ENCODE measurements around the gene TTC39C.
A peak's percentile ranks its signal among the peaks of the same experiment; 100 is the strongest.
"Not testable (repeated sequence)": the region's sequence is repeated elsewhere in the genome, so short reads cannot be mapped to it uniquely, and the experiment has no call there.

Gene TTC39C

GRCh38 chr18:24138789-24139616 lies 124.4 kb downstream of the TTC39C start, which contains the start of gene CABYR:
TSS of gene CABYR (plus strand) at chr18:24139062. CDS start at chr18:24143115, 4,053 bp downstream.
- peak; percentile 70 for DNase-seq

DNA sequence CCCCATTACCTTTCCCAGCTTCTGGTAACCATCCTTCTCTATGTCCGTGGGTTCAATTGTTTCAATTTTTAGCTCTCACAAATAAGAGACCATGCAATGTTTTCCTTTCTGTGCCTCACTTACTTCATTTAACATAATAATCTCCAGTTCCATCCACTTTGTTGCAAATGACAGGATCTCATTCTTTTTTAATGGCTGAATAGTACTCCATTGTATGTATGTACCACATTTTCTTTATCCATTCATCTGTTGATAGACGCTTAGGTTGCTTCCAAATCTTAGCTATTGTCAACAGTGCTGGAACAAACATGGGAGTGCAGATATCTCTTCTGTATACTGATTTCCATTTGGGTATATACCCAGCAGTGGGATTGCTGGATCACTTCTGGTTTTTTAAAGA lies 126.1 kb downstream of the TTC39C start:
- no peak for DNase-seq

DNA sequence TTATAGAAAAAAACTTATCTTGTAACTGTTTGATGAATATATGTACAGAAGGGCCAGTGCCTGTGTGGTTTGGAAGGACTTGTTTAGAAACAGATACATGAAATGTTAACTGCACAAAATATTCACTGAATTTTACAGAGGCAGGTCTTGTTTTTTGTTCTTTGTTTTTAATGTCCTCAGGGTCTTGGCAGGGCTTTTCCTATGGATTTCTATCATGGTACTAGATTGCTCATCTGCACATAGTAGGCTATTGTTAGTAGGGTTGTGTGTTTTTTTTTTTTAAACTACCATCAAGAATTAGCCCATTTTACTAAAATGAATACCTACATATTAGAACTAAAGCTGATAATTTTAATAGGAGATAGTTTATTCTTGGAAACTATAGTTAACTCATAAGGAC lies 127.8 kb downstream of the TTC39C start:
- DNase-seq, result no peak

DNA sequence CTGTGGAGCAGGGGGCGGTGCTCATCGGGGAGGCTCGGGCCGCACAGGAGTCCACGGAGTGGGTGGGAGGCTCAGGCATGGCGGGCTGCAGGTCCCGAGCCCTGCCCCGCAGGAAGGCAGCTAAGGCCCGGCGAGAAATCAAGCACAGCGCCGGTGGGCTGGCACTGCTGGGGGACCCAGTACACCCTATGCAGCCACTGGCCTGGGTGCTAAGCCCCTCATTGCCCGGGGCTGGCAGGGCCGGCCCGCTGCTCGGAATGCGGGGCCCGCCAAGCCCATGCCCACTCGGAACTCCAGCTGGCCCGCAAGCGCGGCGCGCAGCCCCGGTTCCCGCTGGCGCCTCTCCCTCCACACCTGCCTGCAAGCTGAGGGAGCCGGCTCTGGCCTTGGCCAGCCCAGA lies 135.0 kb downstream of the TTC39C start:
- DNase-seq, result not testable (repeated sequence)

GRCh38 chr18:24153397-24153796 lies 138.8 kb downstream of the TTC39C start:
- no peak for DNase-seq

GRCh38 chr18:24157855-24158254 lies 143.3 kb downstream of the TTC39C start:
- DNase-seq, result no peak

DNA sequence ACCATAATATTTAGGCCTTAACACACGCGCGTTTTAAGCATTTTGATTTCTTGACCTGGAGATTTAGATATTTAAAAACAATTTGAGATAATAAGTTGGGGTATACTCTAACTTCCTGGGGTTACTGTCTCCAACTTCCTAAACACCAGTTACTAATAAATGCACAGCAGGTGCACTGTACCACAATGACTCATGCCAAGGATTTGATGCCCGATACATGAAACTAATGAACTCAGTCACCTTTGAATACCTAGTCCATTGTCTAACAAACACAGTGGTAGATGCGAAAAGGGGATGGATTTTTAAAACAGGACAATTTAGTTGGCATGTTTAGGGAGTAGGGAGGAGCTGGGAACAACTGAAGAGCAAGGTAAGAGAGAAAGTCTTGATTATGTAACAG lies 145.5 kb downstream of the TTC39C start:
- DNase-seq, result no peak

DNA sequence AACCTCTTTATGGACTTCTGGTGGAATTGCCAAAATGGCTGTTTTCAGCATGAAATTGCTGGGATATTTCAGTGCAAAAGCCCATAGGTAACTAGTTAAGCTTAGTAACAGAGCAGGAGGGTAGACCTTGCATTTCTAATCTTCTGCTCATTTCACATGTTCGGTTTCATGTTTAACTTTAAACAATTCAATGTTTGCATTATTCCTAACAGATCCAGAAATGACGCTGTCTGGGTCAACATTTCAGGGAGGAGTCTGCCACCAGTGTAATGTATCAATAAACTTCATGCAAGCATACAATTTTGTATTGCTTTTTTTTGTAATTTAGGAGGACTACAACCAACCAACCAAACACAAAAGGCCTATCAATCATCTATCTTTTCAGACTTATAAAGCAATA lies 146.8 kb downstream of the TTC39C start:
- no peak for DNase-seq

DNA sequence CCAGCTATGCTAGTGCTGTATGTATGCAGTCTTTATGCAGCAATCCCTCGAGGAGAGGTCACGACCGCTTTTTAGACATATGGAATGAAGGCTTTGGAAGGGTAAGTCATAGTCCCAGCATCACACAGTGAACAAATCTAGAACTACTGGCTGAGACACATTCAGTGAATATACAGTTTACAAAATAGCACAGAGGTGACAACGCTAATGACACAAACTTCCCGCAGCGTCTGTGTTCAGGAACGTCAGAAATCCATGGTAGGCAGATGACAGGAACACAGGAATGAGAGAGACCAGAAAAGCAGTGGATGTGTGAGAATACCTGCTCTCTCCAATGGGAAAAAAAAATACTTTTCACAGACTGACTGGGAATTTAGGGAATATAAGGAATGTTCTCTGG lies 153.9 kb downstream of the TTC39C start:
- no peak for DNase-seq

- no peak for DNase-seq
Measured at GRCh38 chr18:24170360-24170759, 155.8 kb downstream of the TTC39C start.

DNA sequence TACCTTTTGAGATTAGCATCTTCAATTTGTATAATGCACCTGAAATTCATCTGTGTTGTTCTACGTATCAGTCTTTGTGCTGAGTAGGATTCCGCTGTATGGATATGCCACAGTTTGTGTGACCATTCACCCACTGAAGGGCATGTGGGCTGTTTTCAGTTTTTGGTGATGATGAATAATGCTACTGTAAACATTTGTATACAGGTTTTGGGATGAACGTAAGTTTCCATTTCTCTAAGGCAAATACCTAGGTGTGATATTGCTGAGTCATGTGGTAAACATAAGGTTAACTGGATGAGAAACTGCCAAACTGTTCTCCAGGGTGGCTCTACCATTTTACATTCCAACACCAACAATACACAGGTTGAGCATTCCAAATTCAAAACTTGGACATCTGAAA lies 159.4 kb downstream of the TTC39C start:
- DNase-seq, result no peak

GRCh38 chr18:24176727-24177416 lies 162.3 kb downstream of the TTC39C start:
- peak in 1 of 2 experiments; percentile 42 for DNase-seq

DNA sequence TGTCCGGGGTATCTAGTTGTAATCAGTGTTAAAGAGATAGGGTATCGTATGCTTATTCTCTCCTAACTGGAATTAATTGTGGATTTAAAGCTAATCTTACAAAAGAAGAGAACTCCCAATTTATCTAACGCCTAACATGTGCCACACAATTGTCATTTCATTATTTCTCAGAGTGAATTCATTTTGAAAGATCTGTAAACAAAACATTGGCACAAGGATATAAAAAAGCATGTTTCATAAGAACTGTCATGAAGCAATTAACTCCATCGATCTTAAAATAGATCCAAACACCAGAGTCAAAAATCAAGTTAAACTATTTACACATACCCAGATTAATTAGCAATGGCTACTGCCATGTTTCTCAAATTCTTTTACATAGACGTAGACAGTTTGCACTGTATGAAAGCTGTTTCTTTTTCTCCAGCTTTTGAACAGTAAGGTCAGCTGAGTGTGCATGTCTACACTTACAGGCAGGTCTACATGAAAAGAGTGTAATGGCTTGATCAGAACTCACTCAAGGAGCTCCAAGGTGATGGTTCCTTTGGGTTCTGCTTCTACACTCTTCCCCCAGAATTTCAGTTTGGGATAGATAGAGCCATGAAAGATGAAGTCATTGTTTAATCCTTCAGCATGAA lies 163.1 kb downstream of the TTC39C start:
- DNase-seq, result no peak

DNA sequence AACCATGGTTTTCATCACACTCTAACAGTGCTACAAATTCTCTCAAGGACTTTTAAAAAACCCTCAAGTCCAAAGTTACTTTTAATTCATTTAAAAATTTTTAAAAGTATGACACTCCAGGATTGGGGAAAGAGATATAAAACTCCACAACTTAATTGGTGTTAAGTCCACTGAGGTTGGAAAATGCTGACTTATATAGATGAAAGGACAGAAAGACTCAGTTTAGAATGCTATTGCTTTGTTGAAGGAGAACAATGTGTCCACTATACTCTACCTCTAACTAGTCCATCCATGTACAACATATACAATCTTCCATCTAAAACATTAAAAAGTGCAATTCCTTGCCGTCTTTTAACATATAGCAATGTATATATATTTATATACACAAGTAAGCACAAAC lies 165.5 kb downstream of the TTC39C start:
- no peak for DNase-seq

GRCh38 chr18:24181806-24182205 lies 167.3 kb downstream of the TTC39C start:
- DNase-seq, result no peak

Measured in stimulated activated CD4-positive, alpha-beta T cell treated with anti-CD3 and anti-CD28 coated beads, Interleukin-4, amount 100 ng/mL, for 4 hours (primary cell).